LNCAP (cell line): ENCODE measurements around the gene SC5D.

Experiments used
- CTCF ChIP-seq: fragments of 450-650 bp; IDR thresholded peaks from 2 replicates; pipeline ENCODE4 v1.5.1; 2017; ENCODE audit warnings: mild to moderate bottlenecking

Gene SC5D

GRCh38 chr11:121293288-121293594, 670 bp downstream of the SC5D start:
- no peak for TF ChIP-seq CTCF

GRCh38 chr11:121295246-121296029, 2.9 kb downstream of the SC5D start:
- TF ChIP-seq CTCF: no peak

- no peak for TF ChIP-seq CTCF
Measured at GRCh38 chr11:121297872-121298271, 5.3 kb downstream of the SC5D start.

GRCh38 chr11:121298774-121299173, 6.2 kb downstream of the SC5D start:
- no peak for TF ChIP-seq CTCF

- TF ChIP-seq CTCF: no peak
Measured at GRCh38 chr11:121299417-121299816, 6.8 kb downstream of the SC5D start.

GRCh38 chr11:121300313-121300971, 7.9 kb downstream of the SC5D start:
- no peak for TF ChIP-seq CTCF

GRCh38 chr11:121300972-121301699, 8.6 kb downstream of the SC5D start:
- no peak for TF ChIP-seq CTCF
